HEK293T (cell line): Measurements from ENCODE around the gene ZNF622.

Source experiments
- ARNT ChIP-seq: fragments of 450-650 bp; IDR thresholded peaks from 2 replicates; pipeline ENCODE4 v1.6.1; 2017; ENCODE audit warnings: mild to moderate bottlenecking
- BHLHE40 ChIP-seq: fragments of 450-650 bp; IDR thresholded peaks from 2 replicates; pipeline ENCODE4 v1.6.1; 2016; ENCODE audit warnings: mild to moderate bottlenecking, moderate library complexity, borderline replicate concordance
- ELF4 ChIP-seq: fragments of 450-650 bp; IDR thresholded peaks from 2 replicates; pipeline ENCODE4 v1.6.1; 2017; ENCODE audit warnings: antibody characterized with exemption
- FOXK2 ChIP-seq: fragments of 450-650 bp; IDR thresholded peaks from 2 replicates; pipeline ENCODE4 v1.6.1; 2016; ENCODE audit warnings: mild to moderate bottlenecking
- FOXM1 ChIP-seq: fragments of 450-650 bp; IDR thresholded peaks from 2 replicates; pipeline ENCODE4 v1.6.1; 2017; ENCODE audit warnings: mild to moderate bottlenecking, borderline replicate concordance
- L3MBTL2 ChIP-seq: fragments of 450-650 bp; conservative IDR thresholded peaks from 2 replicates; pipeline ENCODE4 v1.6.1; 2016; ENCODE audit warnings: mild to moderate bottlenecking
- LEF1 ChIP-seq: fragments of 450-650 bp; IDR thresholded peaks from 2 replicates; pipeline ENCODE4 v1.6.1; 2017; ENCODE audit warnings: mild to moderate bottlenecking, borderline replicate concordance
- NFRKB ChIP-seq: fragments of 450-650 bp; IDR thresholded peaks from 2 replicates; pipeline ENCODE4 v1.6.1; 2016; ENCODE audit warnings: mild to moderate bottlenecking, moderate library complexity
- PKNOX1 ChIP-seq: fragments of 450-650 bp; IDR thresholded peaks from 2 replicates; pipeline ENCODE4 v1.6.1; 2016
- SP1 ChIP-seq: fragments of 450-650 bp; IDR thresholded peaks from 2 replicates; pipeline ENCODE4 v1.6.1; 2017
- TARDBP ChIP-seq: fragments of 450-650 bp; IDR thresholded peaks from 2 replicates; pipeline ENCODE4 v1.6.1; 2016
- ZNF384 ChIP-seq: fragments of 450-650 bp; IDR thresholded peaks from 2 replicates; pipeline ENCODE4 v1.6.1; 2016

- TF ChIP-seq PKNOX1 (no peak), BHLHE40 (no peak), SP1 (no peak), L3MBTL2 (no peak), ARNT (no peak), NFRKB (no peak), FOXM1 (no peak), LEF1 (no peak), ZNF384 (no peak), FOXK2 (no peak), TARDBP (no peak), ELF4 (no peak)
Measured at GRCh38 chr5:16430349-16431089, 35.1 kb downstream of the ZNF622 start.
